Sigmoid colon (tissue), 4 donors: Measurements from ENCODE around the gene PIK3R1.

Experiments
- POLR2A ChIP-seq, 2 donors: fragments of 450-650 bp; IDR thresholded peaks; one replicate each; pipeline ENCODE4 v1.6.1; 2016; ENCODE audit warnings: antibody characterized with exemption in 2 of 2, mild to moderate bottlenecking in 2 of 2, moderate library complexity in 2 of 2
- POLR2AphosphoS5 ChIP-seq, 4 donors: sonication (generic); formaldehyde crosslinking; IDR thresholded peaks; one replicate each; pipeline ENCODE4 v1.6.1; 2017; ENCODE audit warnings: antibody characterized with exemption in 4 of 4
- TF ChIP-seq, protein P1 (sequence below), 4 experiments: fragments of 450-650 bp in 3 of 4; fragments of 200-600 bp in 1 of 4; IDR thresholded peaks; one replicate each; pipeline ENCODE4 v1.5.1; 2016 to 2019; ENCODE audit warnings: antibody characterized with exemption in 4 of 4, mild to moderate bottlenecking in 3 of 4, moderate library complexity in 2 of 4

DNA sequence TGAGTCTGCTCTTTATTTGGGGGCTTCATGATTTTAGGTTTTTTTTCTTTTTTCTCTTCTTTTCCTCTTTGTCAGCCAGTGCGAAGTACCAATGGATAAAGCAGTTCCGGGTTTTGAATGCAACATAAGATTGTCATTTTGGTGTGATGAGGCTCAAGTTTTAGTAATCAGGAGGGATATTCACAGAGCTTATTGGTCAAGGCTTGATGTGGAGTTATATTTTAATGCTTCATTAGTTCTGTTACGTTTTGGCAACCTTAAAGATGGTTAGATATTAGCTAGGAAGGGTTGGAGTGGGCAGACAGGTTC, 1.4 kb downstream of the PIK3R1 start:
- TF ChIP-seq, protein P1, sequence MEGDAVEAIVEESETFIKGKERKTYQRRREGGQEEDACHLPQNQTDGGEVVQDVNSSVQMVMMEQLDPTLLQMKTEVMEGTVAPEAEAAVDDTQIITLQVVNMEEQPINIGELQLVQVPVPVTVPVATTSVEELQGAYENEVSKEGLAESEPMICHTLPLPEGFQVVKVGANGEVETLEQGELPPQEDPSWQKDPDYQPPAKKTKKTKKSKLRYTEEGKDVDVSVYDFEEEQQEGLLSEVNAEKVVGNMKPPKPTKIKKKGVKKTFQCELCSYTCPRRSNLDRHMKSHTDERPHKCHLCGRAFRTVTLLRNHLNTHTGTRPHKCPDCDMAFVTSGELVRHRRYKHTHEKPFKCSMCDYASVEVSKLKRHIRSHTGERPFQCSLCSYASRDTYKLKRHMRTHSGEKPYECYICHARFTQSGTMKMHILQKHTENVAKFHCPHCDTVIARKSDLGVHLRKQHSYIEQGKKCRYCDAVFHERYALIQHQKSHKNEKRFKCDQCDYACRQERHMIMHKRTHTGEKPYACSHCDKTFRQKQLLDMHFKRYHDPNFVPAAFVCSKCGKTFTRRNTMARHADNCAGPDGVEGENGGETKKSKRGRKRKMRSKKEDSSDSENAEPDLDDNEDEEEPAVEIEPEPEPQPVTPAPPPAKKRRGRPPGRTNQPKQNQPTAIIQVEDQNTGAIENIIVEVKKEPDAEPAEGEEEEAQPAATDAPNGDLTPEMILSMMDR (IDR thresholded peaks at IDR 0.05): no peak
- TF ChIP-seq POLR2A (IDR thresholded peaks at IDR 0.05) (no peak), POLR2AphosphoS5 (IDR thresholded peaks at IDR 0.05) (no peak)
